Activated naive CD4-positive, alpha-beta T cell treated with anti-CD3 and anti-CD28 coated beads, Interleukin-2, amount 50 U/mL, for 16 hours (primary cell): ENCODE measurements around the gene ITPRIPL2.

Experiments
- DNase-seq: peaks from one replicate; pipeline ENCODE4 v3.0.0-alpha.2; 2020

The ITPRIPL2 gene

DNA sequence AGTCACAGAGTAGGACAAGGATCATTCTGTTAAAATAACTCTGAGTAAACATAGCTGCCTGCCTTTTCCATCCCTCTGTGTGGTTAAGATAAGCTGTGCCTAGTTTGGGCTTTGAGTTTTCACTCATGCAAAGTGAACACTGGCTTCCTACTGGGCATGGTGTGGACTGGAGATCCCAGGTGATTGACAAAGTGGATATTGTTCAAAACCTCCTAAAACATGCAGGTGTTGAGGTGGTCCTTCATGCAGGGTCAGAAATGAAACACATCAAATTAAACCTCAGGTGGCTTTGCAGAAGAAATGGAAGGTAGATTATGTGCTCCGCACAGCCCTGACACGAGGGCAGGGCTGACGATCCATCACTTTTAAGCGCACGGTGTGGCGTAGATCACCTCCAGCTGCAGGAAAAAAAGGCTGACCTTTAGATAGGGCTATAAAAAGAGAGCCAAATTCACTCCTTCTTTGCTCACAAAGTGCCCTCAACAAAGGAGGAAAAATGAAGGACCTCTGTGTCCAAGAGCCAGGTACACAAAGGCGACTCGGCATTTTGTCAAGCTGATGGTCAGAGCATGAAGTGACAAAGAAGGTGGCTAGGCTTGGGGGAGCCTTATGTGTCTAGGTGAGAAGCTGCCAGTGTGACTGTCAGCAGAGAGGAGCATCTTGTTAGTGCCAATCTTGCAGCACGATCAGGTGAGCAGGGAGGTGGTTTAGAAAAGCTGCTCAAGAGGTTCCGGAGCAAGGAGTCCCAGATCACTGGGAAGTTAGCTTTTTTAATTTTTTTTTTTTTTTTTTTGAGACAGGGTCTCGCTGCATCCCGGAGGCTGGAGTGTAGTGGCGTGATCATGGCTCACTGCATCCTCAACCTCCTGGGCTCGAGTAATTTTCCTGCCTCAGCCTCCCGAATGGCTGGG lies 19.9 kb upstream of the ITPRIPL2 start:
- no peak for DNase-seq

DNA sequence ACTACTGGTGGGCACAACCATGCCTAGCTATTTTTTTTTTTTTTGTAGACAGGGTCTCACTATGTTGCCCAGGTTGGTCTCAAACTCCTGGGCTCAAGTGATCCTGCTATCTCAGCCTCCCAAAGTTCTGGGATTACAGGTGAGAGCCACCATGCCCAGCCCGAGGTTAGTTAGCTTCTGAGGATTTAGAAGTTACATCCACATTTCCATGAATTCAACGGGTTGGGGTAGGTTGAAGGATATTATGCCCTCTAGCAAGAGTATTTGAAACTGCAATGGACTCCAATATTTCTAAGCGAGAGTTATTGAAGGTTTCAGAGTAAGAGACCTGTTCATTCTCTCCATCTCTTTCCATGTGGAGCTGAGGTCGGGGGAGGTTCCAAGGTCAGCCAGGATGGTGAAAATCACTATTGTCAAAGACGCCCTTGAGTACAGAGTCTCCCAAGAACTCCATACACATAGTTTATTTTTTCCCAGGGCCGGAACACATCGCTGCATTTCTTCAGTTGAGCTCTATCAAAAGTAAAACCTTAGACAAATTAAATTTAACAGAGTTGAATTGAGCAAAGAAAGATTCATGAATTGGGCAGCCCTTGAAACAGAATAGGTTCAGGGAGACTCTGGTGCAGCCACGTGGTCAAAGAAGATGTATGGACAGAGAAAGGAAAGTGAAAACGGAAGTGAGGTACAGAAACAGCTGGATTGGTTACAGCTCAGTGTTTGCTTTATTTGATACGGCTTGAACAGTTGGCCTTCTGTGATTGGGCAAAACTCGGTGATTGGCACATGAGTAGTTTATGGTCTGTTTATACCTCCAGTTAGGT lies 19.0 kb upstream of the ITPRIPL2 start:
- no peak for DNase-seq

DNA sequence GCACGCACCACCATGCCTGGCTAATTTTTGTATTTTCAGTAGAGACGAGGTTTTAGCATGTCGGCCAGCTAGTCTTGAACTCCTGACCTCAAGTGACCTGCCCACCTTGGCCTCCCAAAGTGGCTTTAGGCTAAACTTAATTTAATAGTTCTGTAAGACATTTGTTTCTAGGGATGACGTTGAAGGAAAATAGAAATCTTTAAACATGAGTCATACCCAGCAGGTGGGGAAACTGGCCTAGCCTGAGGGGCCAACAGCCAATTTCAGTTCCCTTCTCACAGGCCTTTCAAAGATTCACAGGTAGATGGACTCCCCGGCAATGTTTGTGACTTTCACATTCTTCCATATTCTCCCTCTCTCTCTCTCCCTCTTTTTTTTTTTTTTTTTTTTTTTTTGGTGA lies 18.1 kb upstream of the ITPRIPL2 start:
- DNase-seq = no peak

DNA sequence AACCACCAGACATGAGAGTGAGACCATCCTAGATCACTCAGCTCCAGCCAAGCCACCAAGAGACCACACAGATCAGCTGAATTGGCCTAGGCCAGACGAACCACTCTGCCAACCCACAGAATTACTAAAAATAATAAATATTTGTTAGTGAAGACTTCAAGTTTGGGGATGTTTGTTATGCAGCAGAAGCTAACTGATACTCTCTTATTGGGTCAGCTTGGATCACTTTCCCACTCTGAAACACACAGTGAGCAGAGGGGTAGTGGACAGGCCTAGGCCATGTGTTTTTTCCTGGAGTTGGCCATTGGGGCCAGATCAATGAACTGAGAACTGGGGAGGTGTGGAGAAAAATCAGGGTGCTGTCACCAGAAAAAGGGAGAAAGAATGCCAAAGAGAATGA lies 15.6 kb upstream of the ITPRIPL2 start:
- no peak for DNase-seq

DNA sequence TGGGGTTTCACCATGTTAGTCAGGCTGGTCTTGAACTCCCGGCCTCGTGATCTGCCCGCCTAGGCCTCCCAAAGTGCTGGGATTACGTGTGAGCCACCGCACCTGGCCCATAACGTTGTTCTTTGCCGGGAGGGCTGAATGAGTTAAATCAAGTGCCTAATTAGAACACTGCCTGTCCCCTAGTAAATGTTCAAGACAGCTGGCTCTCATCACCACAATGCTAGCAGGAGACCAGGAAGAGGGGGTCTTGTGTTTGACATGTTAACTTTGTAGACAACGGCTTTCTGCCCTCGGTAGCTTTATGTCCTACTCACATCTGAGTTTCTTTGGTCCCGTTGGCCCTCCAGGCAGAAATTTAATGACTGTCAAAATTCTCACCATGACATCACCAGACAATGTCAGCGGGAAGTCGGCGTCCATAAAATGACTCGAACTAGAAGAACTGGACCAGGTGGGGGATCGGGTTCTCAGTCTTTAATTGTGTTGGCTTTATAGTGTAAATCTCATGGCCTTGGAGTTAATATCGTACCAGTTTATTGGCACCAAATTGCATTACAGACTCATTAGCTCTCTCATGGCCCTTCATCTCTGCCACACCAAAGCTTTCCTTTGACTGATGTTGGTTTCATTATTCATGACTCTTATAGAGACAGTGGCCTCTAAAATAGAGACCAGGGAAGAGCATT lies 11.4 kb upstream of the ITPRIPL2 start:
- DNase-seq = no peak

DNA sequence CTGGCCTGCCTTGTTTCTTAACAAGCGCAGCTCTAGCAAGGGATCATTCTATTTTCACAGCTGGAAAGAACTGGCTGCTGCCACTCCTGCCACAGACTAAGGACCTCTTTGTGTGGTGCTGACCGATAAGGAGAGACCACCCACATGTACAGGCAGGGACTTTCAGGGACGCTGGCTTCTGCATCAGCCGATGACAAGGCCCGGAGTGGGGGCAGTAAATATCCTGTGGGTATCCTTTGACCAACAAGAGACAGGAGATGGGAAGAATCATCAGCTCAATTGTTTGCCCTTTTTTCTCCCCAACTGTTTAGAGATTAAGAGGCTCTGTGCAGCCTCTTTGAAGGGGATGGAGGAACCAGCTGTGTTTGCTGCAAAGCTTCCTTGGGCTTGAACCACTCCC lies 9.2 kb upstream of the ITPRIPL2 start:
- no peak for DNase-seq

DNA sequence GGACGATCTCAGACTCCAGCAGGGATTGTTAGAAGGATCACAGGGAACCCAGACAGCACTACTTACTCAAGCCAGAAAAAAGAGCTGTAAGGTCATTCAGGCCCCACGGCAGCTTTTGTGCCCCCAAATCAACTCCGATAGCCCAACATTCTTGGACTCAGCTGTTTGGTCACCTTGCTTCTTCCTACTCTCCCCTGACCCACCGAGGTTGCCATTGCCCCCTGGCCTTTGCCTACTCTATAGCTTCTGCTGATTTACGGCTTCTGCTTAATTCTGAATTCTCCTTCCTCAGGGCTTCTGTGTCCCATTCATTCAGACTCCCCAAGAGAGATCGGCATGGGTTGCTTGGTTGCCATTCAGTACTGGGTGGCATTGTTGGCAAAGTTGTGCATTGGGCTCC lies 8.6 kb upstream of the ITPRIPL2 start:
- no peak for DNase-seq

DNA sequence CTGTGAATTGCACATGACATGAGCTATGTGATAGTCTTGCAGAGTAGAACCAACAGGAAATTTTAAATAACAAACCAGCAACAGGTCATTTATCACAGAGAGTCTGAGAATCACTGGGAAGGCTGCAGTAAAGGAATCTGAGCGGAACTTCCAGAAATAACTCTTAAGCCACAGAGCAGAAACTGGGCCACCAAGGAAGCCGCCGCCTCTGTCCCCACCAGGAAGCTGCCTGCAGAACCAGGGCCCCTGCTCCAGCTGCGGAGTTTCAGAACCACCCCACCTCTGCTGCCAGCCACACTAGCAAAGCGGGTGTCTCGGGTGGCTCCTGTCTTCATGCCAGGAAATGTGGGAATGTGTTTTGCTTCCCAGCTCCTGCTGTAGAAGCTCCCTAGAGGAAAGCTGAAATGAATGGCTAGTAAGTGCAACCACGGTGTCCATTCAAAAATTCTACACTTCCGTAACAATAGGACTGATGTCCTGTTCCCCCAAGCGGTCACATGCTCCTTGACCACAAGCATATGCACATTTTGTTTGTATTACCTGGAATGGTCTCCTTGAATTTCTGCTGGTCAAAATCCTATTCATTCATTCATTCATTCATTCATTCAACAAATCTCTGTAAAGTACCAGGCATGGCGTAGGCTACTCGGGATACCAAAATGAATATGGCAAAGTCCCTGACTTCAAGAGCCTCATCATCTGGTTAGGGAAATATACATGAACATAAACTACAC lies 7.7 kb upstream of the ITPRIPL2 start:
- no peak for DNase-seq

DNA sequence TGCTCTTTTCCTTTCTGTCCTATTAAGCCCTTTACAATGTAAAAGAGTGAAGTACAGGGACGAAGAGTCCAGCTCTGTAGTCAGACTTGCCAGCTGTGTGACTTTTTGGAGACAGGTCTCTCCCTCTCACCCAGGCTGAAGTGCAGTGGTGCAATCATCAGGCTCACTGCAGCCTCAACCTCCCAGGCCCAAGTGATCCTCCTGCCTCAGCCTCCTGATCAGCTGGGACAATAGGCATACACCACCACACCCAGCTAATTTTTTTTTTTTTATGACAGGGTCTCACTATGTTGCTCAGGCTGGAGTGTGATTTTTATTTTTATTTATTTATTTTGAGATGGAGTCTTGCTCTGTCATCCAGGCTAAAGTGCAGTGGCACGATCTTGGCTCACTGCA lies 7.1 kb upstream of the ITPRIPL2 start:
- DNase-seq = no peak

DNA sequence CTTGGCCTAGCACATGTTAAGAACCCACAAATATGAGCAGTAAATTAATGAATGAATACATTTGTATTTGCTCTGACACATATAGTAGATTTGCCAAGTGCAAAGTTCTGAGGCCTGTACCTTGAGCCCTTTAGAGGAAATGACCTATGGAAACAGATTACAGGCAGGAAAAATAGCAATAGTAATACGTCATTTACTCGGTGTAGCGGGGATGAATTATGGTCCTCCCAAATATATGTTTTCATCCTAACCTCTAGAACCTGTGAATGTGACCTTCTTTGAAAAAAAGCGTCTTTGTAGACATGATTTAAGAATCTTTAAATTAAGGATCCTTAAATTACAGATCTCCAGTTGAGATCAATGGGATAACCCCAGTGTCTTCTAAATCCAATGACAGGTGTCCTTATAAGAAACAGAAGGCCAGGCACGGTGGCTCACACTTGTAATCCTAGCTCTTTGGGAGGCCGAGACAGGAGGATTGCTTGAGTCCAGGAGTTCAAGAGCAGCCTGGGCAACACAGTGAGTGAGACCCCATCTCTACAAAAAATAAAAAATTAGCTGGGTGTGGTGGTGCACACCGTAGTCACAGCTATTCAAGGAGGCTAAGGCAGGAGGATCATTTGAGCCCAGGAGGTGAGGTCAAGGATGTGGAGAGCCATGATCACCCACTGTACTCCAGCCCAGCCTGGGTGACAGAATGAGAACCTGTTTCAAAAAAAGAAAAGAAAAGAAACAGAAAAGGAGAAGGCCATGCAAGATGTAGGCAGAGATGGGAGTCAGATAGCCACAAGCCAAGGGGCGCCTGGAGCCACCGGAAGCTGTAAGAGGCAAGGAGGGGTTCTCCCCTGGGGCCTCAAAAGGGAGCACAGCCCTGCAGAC lies 5.1 kb upstream of the ITPRIPL2 start:
- no peak for DNase-seq

DNA sequence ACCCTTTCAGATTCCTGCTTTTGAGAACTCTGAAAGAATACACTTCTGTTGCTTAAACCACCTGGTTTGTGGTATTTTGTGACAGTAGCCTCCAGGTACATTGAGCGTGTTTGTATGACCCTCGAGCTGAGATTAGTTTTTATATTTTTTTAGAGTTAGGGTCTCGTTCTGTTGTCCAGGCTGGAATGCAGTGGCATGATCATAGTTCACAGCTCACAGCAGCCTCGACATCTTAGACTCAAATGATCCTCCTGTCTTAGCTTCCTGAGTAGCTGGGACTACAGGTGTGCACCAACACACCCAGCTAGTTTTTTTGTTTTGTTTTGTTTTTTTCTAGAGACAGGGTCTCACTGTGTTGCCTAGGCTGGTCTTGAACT lies 4.5 kb upstream of the ITPRIPL2 start:
- DNase-seq = no peak

DNA sequence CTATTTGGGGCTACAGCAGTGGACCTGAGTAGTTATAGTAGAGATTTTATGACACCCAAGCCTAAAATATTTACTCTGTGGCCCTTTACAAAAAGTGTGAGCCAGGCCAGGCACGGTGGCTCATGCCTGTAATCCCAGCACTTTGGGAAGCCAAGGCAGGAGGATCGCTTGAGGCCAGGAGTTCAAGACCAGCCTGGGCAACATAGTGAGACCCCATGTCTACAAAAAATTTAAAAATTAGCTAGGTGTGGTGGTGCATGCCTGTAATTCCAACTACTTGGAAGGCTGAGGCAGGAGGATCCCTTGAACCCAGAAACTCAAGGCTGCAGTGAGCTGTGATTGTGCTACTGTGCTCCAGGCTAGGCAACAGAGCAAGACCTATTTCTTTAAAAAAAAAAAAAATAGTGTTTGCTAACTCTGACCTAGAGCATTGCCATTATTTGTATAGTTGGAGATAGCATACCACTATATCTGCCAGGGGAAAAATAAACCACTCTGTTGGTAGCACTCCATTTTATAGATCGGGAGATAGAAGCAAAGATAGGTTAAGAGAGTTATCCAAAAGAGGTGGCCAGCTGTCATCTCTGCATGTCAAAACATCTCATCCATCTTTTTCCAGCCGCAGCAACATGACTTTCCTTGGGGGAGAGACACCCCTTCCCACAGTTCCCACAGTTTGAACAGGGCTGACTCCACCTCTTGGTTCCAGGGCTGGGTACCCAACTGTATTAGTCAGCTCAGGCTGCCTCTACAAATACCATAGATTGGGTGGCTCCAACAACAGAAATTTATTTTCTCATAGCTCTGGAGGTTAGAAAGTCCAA lies 3.0 kb upstream of the ITPRIPL2 start:
- no peak for DNase-seq

DNA sequence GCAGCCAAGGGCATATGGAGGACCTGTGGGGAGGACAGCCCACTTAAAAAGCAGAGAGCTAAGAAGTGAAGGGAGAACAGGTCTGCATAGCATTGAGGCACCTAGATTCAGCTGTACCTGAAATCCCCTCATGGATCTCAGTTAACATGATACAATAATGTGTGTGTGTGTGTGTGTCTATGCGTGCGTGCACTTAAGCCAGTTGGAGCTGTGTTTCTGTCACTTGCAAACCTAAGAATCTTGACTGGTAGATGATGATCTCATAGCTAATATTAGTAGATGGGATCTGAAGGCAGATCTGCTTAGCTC lies 1.7 kb upstream of the ITPRIPL2 start:
- DNase-seq = no peak

DNA sequence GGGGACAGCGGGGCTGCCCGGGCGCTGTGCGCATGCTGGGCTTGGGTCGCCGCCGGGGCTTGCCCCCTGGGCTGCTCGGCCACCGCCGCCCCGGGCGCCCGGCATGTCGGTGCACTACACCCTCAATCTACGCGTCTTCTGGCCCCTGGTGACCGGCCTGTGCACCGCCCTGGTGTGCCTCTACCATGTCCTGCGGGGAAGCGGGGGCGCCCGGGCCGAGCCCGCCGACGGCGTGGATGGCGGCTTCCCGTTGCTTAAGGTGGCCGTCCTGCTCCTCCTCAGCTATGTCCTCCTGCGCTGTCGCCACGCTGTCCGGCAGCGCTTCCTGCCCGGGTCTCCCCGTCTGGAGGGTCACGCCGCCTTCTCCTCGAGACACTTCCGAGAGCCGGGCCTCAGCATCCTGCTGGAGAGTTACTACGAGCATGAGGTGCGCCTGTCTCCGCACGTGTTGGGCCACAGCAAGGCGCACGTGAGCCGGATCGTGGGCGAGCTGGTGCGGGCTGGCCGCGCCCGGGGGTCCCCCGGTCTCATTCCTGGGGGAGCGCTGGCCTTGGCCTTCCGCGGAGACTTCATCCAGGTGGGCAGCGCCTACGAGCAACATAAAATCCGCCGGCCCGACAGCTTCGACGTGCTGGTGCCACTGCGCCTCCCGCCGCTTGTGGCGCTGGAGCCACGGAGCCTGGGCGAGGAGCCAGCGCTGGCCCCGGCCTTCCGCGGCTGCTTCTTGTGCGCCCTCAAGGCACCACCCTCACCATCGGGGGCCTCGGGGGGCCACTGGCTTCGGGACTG lies 789 bp downstream of the ITPRIPL2 start:
- no peak for DNase-seq

DNA sequence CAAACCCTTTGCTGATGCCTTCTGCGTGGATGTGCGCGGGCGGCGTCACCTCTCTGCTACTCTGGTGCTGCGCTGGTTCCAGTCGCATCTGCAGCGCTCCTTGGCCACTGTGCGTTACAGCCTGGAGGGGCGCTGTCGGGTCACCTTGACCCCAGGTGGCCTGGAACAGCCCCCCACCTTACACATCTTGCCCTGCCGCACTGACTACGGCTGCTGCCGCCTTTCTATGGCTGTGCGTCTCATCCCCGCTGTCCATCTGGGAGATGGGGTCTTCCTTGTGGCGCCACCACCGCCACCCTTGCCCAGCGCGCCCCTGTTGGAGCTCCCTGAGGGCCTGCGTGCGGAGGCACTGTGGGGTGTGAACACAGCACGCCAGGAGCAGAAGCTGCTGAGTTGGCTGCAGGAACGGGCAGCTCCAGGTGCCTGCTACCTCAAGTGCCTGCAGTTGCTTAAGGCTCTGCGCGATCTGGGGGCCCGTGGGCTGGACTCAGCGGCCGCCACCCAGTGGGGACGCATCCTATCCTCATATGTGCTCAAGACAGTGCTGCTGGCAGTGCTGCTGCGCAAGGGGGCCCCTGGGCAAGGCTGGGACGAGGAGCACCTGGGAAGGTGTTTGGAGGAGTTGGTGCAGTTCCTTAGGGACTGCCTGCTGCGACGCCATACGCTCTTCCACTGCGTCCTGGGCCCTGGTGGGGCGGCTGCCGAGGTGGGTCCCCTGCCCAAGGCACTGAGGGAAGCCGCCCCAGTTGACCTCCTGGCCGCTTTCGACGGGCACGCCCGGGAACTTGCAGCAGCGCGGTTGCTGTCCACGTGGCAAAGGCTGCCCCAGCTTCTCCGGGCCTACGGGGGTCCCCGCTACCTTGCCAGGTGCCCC lies 1.6 kb downstream of the ITPRIPL2 start:
- no peak for DNase-seq

DNA sequence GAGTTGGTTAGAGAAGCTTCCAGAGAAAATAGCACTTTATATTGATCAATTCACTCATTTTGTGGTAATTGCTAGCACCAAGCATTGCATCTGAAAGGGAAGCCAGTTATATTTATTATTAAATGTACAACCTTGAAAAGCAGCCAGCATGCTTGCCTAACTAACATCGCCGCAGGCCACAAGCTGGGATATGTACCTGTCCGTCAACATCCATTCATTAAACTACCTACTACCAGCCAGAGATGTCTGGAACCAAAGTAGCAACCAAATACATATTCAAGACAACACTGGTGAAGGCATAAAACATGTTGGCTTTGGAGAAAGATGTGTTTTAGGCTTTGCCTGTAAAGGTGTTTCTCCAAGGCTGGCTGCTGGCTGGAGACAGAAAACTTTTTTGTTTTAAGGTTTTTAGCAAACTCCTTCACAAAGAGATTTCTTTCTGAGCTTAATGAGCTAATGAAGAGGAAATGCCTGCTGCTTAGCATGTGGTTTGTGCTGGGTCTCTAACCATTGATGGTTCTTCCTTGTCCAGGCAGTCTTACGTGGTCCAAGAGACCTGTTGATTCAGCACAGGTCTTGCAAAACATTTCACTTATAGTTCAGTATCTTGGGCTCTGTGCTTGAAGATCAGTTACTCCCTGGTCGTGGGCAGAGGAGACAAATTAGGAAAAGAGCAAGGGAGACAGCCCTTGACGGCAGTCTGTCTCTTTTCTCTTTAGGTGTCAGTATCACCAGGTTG lies 3.1 kb downstream of the ITPRIPL2 start:
- DNase-seq = no peak

DNA sequence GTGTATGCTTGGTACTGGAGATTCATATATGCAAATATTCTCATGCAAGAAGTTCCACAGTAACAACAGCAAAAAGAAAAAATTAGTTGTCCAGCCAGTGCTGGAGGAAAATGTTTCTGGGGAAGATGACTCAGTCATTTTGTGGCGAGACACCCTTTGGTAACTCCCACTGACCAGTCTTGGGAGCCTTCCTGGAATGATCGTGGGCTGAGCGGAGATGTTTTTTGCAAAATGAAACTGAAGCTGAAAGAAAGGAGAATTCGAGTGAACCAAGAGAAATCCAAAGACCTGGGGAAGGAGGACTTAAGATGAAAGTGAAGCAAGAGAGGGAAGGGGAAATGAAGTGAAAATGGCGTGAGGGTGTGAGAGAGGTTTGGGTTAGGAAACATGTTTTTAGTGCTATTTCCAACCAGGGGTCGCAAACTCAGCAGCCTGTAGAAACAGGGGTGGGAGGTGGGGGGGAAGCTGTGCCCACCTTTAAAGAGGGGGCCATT lies 5.2 kb downstream of the ITPRIPL2 start:
- no peak for DNase-seq

DNA sequence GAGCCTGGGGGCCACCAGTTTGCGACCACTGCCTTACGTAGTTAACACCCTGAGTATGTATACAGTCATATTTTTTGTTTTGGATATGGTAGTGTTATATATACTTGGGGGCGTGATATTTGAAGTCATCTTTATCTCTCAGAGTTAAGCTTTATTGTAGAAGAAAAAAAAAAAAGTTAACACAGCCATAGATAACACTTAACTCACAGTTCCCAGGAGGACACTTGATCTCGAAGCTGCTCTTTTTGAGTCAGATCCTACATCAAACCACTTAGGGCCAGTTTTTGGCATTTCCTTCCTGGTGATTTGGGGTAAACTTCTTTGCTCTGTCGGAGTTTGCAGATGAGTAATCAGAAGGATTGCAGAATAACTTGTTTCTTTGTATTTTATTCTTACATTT lies 5.8 kb downstream of the ITPRIPL2 start:
- no peak for DNase-seq
